Lower leg skin (tissue), 4 donors: ENCODE measurements around the gene NEU1. TPM values are rescaled to one million over a fixed set of nuclear protein-coding genes. Genes with fewer than 3 reads are reported as not detected.
"Not testable (repeated sequence)": the region's sequence is repeated elsewhere in the genome, so short reads cannot be mapped to it uniquely, and the experiment has no call there.

Experiments used
- DNase-seq, 2 donors: peaks; one replicate each; pipeline ENCODE4 v3.0.0-alpha.2; 2019; ENCODE audit warnings: low spot score in 2 of 2
- H3K4me3 ChIP-seq: fragments of 200-600 bp; sonication (generic); 2 replicates; pipeline ENCODE4 v1.5.1; 2017; ENCODE audit warnings: mild to moderate bottlenecking, low read depth; ENCODE audit not compliant: poor library complexity, severe bottlenecking
- POLR2A ChIP-seq, 2 donors: fragments of 450-650 bp; IDR thresholded peaks; one replicate each; pipeline ENCODE4 v1.6.1; 2016 to 2017; ENCODE audit warnings: antibody characterized with exemption in 2 of 2, mild to moderate bottlenecking in 1 of 2, moderate library complexity in 1 of 2
- WGBS, 2 donors: methylation state at CpG; one replicate each; pipeline ENCODE4 v1.1.5; 2018; 5-methylcytosine and 5-hydroxymethylcytosine counted together
- intact Hi-C: fragments of 100-400 bp; cut with DNase I; formaldehyde crosslinking; loops from one replicate; pipeline ENCODE4 v1.15.0; 2023; ENCODE audit warnings: low total_unique reads
- total RNA-seq, 4 donors: library from RNA; depleted of rRNA; stranded (reverse); fragments of >200 nt; gene quantifications; one replicate each; pipeline ENCODE4 v1.1.0, GENCODE V29; 2016
- TF ChIP-seq, protein P1 (sequence below), 3 donors: fragments of 450-650 bp; IDR thresholded peaks; one replicate each; pipeline ENCODE4 v1.5.1; 2016; ENCODE audit warnings: antibody characterized with exemption in 3 of 3, mild to moderate bottlenecking in 3 of 3, moderate library complexity in 2 of 3

Gene NEU1
- total RNA-seq, 4 donors from 2014 or later = 29.1 to 47.6 (median 39.6) TPM

DNA sequence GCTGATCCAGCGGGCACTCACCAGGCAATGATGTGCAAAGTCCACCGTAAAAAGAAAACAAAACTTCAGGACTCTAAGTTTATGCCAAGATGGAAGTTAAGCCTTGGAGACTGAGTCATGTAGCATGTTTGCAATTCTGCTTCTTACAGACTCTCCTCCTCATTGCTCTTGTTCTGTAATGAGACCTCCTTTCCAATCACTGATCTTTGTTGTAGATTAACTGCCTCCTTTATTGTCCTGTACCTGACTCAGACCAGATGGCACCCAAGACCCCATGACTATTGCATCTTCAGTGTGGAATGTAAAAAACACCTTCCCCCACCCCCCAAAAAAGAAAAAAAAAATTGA, 11.2 kb downstream of the NEU1 start:
- 71 to 75% methylated on average over 2 of the region's 2 CpGs for WGBS, 2 donors
- no peak for DNase-seq
- intact Hi-C loops = no loop called here
- TF ChIP-seq POLR2A (IDR thresholded peaks at IDR 0.05) = no peak
- TF ChIP-seq, protein P1, sequence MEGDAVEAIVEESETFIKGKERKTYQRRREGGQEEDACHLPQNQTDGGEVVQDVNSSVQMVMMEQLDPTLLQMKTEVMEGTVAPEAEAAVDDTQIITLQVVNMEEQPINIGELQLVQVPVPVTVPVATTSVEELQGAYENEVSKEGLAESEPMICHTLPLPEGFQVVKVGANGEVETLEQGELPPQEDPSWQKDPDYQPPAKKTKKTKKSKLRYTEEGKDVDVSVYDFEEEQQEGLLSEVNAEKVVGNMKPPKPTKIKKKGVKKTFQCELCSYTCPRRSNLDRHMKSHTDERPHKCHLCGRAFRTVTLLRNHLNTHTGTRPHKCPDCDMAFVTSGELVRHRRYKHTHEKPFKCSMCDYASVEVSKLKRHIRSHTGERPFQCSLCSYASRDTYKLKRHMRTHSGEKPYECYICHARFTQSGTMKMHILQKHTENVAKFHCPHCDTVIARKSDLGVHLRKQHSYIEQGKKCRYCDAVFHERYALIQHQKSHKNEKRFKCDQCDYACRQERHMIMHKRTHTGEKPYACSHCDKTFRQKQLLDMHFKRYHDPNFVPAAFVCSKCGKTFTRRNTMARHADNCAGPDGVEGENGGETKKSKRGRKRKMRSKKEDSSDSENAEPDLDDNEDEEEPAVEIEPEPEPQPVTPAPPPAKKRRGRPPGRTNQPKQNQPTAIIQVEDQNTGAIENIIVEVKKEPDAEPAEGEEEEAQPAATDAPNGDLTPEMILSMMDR (IDR thresholded peaks at IDR 0.05) = no peak
- H3K4me3 ChIP-seq = no peak overlapping the region

DNA sequence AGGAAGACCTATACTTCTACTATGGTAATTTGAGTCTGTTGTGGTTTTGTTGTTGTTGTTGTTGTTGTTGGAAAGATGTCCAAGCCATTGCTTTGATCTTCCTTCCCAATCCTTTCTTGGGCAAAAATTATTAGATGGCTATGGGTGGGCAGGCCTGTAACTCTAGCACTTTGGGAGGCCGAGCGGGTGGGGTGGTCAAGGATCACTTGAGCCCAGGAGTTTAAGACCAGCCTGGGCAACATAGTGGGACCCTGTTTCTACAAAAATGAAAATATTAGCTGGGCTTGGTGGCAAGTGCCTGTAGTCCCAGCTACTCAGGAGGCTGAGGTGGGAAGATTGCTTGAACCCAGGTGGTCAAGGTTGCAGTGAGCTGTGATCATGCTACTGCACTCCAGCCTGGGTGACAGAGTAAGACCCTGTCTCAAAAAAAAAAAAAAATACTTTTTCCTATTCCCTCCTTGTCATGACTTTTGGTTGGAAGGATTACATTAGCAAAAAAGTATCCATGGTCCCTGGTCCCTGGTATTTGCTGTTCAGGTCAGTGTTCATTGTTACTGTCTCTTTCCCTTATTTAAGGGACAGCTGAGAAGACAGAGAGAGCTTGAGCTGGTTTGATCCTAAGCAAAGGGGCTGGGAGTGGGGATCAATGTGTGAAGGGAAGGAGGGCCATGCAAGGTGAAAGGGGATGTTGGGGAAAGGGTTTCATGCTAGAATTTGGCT, 11.7 kb downstream of the NEU1 start:
- DNase-seq = no peak
- intact Hi-C loops = no loop called here
- TF ChIP-seq, protein P1 (IDR thresholded peaks at IDR 0.05) = no peak
- TF ChIP-seq POLR2A (IDR thresholded peaks at IDR 0.05) = no peak
- H3K4me3 ChIP-seq = no peak overlapping the region
- WGBS, 2 donors = 92 to 96% methylated on average over 2 of the region's 2 CpGs

DNA sequence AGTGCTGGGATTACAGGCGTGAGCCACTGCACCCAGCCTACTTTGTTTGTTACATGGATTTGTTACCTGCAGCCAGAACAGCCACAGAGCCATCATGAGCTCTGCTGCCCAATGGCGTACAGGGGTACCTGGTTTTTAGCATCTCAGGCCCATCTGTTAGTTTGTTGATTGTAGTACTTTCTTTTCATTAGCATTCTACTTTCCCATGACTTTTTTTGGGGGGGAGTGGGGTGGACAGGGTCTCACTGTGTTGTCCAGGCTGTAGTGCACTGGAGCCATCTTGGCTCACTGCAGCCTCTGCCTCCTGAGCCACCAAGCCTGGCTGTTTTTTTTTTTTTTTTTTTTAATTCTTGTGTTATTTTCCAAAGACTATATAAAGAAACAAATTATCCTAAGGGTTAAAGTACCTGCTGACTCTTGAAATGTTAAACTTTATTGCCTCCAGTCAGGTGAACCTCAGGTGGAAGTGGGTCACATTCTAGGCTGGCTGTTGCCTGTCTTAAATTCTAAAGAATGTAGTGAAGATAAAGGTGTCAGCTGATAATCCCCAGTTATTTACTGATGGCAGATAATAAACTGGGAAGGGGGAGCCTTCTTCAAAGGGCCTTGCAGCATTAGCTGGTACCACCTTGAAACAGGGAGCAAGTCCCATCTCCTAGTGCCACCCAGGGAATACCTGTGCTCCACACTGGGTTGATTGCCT, 15.2 kb downstream of the NEU1 start:
- TF ChIP-seq, protein P1 (IDR thresholded peaks at IDR 0.05) = no peak
- no peak for TF ChIP-seq POLR2A (IDR thresholded peaks at IDR 0.05)
- DNase-seq = no peak
- 90 to 91% methylated on average over 2 of the region's 2 CpGs for WGBS, 2 donors
- intact Hi-C loops = no loop called here
- H3K4me3 ChIP-seq = no peak overlapping the region

DNA sequence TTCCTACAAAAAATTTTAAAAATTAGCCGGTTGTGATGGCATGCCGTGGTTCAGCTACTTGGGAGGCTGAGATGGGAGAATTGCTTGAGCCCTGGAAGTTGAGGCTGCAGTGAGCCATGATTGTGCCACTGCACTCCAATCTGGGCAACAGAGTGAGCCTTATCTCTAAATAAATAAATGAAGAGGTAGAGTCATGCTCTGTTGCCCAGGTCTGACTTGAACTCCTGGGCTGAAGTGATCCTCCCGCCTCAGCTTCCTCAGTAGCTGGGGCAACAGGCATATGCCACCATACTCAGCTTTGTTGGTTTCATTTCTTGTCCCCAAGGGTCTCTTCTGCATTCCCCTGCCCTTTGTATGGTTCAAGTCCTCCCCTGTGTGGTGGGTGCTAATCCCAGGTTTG, 18.1 kb downstream of the NEU1 start:
- DNase-seq = no peak
- no peak for TF ChIP-seq POLR2A (IDR thresholded peaks at IDR 0.05)
- TF ChIP-seq, protein P1 (IDR thresholded peaks at IDR 0.05) = no peak
- WGBS, 2 donors = 91 to 100% methylated on average over 3 of the region's 3 CpGs
- H3K4me3 ChIP-seq = no peak overlapping the region
- intact Hi-C loops = no loop called here

DNA sequence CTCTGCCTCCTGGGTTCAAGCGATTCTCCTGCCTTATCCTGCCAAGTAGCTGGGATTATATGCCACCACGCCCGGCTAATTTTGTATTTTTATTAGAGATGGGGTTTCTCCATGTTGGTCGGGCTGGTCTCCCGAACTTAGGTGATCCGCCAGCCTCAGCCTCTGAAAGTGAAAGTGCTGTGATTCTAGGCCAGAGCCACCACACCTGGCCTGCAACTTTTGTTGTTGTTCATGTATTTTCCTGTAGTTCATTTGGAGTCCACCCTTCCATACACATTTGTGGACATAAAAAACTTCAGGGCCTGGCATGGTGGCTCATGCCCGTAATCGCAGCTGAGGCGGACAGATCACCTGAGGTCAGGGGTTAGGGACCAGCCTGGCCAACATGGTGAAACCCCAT, 20.6 kb downstream of the NEU1 start:
- no peak for DNase-seq
- no peak for TF ChIP-seq POLR2A (IDR thresholded peaks at IDR 0.05)
- TF ChIP-seq, protein P1 (IDR thresholded peaks at IDR 0.05) = no peak
- intact Hi-C loops = no loop called here
- H3K4me3 ChIP-seq = no peak overlapping the region
- WGBS, 2 donors = 75 to 80% methylated on average over 9 of the region's 9 CpGs

DNA sequence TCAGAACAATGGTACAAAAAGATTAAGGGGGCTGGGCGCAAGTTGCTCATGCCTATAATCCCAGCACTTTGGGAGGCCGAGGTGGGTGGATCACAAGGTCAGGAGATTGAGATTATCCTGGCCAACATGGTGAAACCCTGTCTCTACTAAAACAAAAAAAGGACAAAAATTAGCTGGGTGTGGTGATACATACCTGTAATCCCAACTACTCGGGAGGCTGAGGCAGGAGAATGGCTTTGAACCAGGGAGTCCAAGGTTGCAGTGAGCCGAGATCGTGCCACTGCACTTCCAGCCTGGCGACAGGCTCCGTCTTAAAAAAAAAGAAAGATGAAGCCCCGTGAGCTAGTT, 22.9 kb downstream of the NEU1 start:
- DNase-seq, intact Hi-C loops, H3K4me3 ChIP-seq: not testable (repeated sequence)
- 86 to 90% methylated on average over 8 of the region's 8 CpGs for WGBS, 2 donors
